Stimulated activated CD8-positive, alpha-beta memory T cell treated with anti-CD3 and anti-CD28 coated beads, Interleukin-12 subunit alpha, Interleukin-12 subunit beta, amount 100 ng/mL, for 1 hour (primary cell): ENCODE measurements around the gene RAG1.

Experiments
- DNase-seq: peaks from one replicate; pipeline ENCODE4 v3.0.0-alpha.2; 2020; ENCODE audit warnings: low read depth

The RAG1 gene

DNA sequence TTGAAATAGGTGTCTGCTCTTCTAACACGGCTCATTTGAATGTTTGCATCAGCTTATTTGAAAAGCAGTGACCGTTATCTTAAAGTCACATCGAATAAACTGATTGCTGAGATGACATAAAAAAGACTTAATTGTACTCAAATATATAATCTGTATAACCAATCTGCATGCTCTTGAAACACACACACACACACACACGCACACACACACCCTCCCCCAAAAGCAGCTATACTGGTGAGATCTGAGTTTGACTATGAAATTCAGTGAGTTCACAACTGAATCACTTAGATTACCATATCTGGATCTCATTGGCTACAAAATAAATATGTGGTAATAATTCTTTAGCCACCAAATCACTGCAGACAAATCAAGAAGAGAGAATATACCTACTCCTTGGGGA lies 22.7 kb downstream of the RAG1 start:
- no peak for DNase-seq

DNA sequence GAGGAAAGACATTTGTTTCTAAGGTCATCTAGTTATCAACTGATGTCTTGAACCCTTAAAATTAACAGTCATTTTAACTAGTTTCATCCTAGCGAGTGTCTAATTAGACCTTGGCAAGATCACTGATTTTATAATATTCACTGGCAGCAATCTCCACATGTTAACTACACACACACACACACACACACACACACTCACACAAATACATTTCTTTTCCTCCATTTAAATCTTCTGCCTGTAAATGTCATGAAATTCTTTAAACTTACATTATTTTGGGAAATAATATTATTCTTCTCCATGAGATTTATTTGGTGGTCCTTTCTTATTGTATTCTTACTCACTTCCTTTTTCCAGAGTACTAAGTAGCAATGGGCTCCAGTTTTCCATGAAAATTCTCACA lies 23.6 kb downstream of the RAG1 start:
- no peak for DNase-seq

GRCh38 chr11:36594316-36594989 lies 26.6 kb downstream of the RAG1 start, which contains the start of gene IFTAP:
TSS of gene IFTAP (plus strand) at chr11:36594502. CDS start at chr11:36610104, 15,602 bp downstream.
- no peak for DNase-seq

DNA sequence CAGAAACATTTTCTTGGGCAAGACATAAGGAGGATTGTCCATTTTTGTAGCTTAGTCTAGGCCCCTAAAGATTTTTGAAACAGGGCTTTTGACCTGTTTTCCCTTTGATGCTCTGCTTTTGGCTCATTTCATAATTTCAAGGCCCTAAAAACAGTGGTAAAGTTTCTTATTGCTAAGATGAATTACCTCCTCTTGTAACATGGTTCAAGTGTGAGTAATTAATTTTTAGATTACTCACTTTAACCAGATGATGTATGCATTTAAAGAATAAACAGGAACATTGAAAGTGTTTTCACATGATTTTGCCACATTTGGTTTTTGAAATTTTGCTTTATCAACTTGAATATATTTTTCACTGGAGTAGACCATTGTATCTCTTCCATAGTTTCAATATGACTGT lies 29.1 kb downstream of the RAG1 start:
- no peak for DNase-seq

DNA sequence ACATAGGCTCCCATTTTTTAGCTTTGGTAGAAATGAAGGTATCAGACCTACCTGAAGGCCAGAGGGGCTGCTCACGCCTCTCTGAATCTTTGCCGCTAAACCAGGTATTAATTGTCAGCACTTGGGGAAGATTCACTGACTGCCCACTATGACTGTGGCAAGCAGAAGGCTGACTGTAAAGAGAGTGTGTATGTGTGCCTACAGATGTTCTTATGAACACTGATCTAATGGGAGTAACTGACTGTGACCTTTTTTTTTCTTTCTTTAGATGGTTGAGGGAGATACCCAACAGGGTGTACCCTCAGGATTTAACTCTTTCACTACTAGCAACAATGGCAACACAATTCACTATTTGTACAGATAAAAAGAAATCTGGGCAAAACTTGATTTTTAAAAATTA lies 30.2 kb downstream of the RAG1 start, which contains the start of gene RAG2:
RAG2 (minus strand) TSS at position 186 of the 400 bp plus-strand sequence. CDS start 4,068 bp downstream, outside the sequence.
- no peak for DNase-seq

DNA sequence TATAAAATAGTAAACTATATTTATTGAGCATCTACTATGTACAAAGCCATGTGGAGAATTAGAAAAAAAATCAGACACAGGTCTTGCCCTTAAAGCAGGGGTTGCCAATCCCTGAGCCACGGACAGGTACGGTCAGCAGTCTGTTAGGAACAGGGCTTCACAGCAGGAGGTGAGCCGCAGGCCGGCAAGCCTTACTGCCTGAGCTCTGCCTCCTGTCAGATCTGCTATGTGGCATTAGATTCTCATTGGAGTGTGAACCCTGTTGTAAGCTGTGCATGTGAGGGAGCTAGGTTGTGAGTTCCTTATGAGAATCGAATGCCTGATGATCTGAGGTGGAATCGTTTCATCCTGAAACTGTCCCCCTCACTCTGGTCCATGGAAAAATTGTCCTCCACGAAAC lies 32.4 kb downstream of the RAG1 start:
- DNase-seq = no peak

GRCh38 chr11:36601155-36601554 lies 33.3 kb downstream of the RAG1 start:
- DNase-seq = no peak

DNA sequence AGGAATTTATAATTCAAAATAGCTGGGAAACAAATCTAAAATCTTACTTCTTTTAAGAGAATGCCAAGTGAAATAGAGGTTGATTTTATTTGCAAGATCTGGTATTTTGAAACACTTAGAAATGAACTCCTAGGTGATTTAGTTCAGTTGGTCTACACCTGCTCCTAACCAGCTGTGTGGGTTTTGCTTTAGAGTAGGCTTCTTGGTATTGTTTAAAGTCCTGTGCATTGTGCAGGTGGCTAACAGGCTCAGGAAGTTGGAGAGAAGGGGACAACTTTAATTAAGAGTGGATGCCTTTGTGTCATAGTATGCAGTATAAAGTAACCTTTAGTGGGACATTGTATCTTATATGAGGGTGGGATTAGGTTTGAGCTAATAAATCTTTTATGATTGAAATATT lies 34.3 kb downstream of the RAG1 start:
- DNase-seq = no peak

DNA sequence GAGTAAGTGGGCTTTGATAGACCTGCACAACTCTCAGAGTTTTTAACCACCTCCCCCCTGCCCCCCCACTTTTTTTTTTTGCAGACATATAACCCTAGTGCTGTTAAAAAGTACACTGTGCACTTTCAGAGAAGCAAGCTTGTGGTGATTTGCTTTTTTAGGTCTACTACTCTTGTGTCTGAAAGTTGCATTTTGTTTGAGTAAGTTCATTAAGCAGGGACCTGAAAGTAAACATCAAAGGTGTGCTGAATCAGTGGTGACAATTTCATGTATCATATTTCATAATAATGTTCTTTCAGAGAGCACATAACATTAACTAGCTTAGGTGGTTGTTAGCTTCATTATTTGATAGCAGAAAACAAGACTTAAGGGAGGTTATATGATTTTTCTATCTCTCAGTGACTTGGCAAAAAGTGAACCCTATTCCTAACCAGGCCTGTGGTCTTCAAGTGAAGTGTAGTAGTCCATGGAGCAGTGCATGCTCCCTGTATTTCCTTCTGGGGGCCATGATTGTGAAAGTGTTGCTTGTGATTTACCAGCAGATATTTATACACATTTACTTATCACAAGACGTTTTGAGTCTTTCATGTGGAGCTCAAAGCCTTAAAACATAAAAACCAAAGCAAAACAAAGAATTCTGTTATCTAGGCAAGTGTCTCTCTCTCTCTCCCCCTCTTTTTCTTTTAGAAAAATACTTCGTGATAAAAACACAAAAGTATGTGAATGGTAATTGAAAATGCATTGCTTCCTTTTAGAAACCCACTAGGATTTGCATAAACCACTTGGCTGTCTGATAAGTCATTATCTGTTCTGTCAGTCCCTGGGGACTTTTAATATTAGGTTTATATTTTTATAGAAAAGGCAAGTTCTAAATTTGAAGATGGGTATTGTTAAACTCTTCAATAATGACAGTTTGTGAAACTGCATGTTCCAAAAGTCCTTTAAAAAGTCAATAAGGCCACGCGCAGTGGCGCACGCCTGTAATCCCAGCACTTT lies 37.7 kb downstream of the RAG1 start:
- DNase-seq = no peak

GRCh38 chr11:36608491-36609199 lies 40.8 kb downstream of the RAG1 start:
- no peak for DNase-seq

- DNase-seq = no peak
Observed at GRCh38 chr11:36609383-36609782, 41.6 kb downstream of the RAG1 start.

DNA sequence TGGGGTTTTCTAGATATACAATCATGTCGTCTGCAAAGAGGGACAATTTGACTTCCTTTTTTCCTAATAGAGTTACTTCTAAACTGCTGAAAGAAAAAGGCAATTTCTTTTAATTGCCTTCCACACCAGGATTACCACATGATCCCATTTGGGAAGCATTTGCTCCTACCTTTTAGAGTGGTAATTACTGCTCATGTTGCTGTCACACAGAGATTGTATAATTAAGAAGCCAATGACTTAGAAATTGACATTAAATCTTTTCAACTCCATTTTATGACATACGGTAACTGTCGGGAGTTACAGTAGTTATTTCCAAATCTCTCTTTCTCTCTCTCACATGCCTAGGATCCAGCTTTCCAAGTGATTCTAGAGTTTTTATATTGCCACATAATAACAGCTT lies 48.0 kb downstream of the RAG1 start:
- no peak for DNase-seq

DNA sequence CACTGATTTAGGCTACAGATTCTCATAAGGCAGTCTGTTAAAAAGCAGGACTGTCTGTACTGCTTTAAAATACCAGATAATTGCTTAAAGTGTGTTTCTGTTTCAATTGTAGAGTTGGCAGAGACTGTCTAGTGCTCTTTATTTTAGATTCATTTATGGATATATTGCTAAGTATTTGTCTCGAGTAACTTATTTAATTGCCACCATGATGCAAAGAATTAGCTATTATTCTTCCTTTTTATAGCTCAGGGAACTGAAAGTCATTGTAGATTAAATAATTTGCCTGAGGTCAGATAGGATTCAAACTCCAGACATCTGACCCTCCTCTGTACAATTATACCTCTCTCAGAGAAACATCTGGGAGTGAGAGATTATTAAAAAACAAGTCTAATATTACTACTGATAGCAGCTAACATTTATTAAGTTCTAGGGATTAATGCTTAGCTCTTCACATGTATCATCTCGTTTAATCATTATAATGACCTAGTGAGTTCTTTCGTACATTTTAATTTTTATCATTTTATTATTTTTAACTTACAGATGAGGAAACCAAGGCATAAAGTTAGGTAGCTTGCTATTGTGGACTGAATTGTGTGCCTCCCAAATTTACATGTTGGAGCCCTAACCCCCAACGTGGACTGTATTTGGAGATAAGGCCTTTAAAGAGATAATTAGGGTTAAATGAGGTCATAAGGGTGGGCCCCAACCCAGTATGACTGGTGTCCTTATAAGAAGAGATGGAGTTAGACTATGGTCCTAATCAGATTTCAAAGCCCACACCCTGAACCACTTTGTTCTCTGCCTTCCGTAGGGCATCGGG lies 49.9 kb downstream of the RAG1 start:
- no peak for DNase-seq

- no peak for DNase-seq
Observed at GRCh38 chr11:36618363-36619047, 50.7 kb downstream of the RAG1 start.

GRCh38 chr11:36619502-36619901 lies 51.7 kb downstream of the RAG1 start:
- DNase-seq = no peak

DNA sequence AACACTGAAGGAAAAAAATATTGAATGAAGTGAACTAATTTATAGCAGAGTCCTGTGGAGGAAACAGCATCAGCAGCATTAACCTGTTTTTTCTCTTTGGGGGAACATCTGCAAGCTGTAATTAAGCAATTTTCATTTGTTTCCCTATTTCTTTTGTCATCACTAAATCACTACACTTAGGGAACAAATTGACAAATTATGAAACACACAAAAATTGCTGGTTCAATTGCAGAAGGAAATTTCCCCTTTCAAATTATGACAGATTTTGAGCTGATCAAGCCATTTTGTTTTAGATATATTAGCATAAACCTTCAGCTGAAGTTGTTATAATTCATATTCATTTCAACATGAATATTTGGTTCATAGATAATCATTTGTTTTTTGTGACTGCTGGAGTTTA lies 52.4 kb downstream of the RAG1 start:
- no peak for DNase-seq

DNA sequence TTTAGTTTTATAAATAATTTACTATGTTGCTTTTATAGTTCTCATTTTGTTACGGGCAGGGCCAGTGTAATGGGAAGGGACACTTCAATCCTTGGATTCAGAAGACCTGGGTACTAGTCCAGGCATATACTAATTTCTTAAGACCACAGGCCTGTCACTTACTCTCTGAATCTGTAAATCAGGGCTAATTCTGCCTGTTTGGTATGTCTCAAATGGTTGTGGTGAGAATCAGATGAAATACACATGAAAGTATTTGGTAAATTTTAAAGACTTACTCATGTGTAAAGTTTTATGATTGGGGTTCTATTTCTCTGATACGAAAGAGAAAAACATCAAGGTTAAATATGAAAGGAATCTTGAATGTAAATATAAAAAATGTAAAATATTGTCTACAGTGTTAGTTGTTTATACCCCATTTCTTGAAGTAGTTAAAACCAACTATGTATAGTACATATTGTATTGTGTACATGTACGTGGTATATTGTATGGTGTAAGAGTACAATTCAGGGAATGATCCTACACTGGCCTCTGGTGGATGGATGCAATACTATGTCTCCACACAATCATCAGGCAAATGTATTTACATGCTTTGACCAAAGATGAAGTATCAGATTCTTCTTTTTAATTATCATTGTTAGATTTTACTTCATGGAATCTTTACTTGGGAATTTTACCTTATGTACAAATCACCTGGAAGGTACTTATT lies 54.8 kb downstream of the RAG1 start:
- DNase-seq = no peak

DNA sequence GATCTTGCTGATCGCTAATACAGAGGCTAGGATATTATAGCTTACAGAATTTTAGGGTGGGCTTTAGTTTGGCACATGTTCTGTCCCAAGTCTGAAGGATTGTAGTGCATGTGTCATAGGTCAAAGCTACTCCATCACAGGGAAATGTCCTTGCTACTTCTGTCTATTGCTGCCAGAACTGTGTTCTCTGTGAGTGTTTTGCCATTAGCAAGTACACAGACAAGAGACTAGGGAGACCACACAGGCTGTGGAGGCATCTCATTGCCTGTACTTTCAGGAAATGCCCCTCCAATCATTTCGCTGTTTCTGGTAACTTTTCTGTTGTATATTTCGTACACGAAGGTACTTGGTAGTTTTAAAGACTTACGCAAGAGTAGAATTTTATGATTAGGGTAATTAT lies 55.7 kb downstream of the RAG1 start:
- DNase-seq = no peak

DNA sequence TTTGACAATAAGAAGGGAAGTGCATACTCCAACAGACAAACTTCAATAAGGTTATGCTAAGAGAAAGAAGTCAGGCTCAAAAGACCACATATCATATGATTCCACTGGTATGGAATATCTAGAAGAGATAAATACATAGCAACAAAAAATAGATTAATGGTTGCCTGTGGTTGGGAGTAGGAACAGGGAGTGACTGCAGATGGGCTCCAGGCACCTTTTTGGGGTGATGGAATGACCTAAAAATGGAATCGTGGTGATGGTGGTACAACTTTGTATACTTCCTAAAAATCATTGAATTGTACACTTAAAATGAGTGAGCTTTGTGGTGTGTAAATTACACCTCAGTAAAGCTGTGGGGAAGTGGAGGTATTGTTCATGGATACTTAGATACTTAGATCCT lies 59.2 kb downstream of the RAG1 start:
- DNase-seq = no peak

DNA sequence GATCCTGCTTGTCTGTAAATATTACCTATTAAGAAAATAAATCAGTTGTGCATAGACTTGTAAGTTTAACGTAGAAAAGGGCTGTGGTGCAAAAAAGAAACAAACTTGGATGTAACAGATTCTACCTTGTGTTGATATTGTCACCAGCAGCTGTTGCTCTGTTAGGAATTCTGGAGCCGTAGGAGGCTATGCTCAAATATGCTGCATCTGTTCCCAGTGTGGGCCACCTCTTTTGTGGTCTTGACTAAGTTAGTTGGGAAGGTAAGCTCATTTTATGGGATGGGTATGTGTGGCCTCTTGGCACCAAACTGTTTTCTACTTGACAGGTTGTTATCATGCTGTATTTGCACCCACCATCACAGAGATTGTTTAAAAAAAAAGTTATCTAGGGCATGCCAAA lies 59.7 kb downstream of the RAG1 start:
- DNase-seq = no peak
